ENCODE data around the gene HEBP1. TPM values are rescaled to one million over a fixed set of nuclear protein-coding genes. Genes with fewer than 3 reads are reported as not detected.

Gene HEBP1
- total RNA-seq, 2 donors from 2014 or later, result 39.9 to 57.8 TPM

GRCh38 chr12:13044002-13044905, 44.2 kb upstream of the HEBP1 start, which contains the start of gene FAM234B:
Gene FAM234B, plus strand, starts transcription at chr12:13044381. Its CDS starts 23 bp downstream, at chr12:13044404.
- Histone ChIP-seq H3K4me1 (ENCODE audit: control insufficient read depth in 1 of 2, low read depth in 2 of 2) (peaks cover 0 to 14% of the 10 kb centered on the region in 2 donors), H3K4me3 (peak within 1 kb of the TSS; percentile 99), H3K27me3 (replicated peaks; ENCODE audit: insufficient read depth) (no peaks in the 10 kb centered on the region), H3K36me3 (no peaks in the 10 kb centered on the region), H3K9me3 (no peaks in the 10 kb centered on the region), H3K27ac (peak within 1 kb of the TSS in 1 of 2 donors; percentile 41)
- no peak for TF ChIP-seq CTCF (IDR thresholded peaks at IDR 0.05)
- peak; percentile 73 for ATAC-seq (ENCODE audit: insufficient number of reproducible peaks, low FRiP score, low read depth)
- peak; percentile 35 for DNase-seq (ENCODE audit: low spot score)

DNA sequence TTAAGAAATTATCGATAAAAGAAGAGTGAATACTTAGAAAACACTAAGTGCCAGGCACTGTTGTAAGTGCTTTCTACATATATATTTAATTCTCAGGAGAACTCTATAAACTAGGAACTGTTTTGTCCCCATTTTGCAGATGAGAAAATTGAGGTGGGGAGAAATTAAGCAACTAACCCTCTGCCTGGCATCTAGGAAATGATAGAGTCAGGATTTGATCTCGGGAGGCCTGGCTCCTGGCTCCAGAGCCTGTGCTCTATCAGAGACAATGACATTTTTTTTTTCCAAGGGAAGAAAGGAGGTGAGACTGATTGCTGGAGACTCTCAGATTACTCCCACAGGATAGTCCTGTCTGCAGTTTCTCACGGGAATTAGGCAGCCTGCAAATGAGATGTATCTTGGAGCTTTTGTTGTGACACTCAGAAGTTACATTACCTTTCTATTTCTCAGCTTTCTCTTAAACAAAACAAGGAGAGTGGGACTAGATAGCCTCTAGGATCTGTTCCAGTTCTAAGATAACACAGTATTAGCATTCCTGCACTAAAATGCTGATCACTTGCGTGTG, 42.7 kb upstream of the HEBP1 start:
- ATAC-seq (ENCODE audit: insufficient number of reproducible peaks, low FRiP score, low read depth), result no peak
- no peaks in the 10 kb centered on the region for H3K36me3 ChIP-seq
- peaks cover 0 to 21% of the 10 kb centered on the region in 2 donors for H3K4me1 ChIP-seq (ENCODE audit: control insufficient read depth in 1 of 2, low read depth in 2 of 2)
- no peak for TF ChIP-seq CTCF (IDR thresholded peaks at IDR 0.05)
- no peaks in the 10 kb centered on the region for H3K27me3 ChIP-seq (replicated peaks; ENCODE audit: insufficient read depth)
- H3K9me3 ChIP-seq, result no peaks in the 10 kb centered on the region
- H3K4me3 ChIP-seq, result no peak overlapping the region
- DNase-seq (ENCODE audit: low spot score), result no peak
- no peak overlapping the region for H3K27ac ChIP-seq

DNA sequence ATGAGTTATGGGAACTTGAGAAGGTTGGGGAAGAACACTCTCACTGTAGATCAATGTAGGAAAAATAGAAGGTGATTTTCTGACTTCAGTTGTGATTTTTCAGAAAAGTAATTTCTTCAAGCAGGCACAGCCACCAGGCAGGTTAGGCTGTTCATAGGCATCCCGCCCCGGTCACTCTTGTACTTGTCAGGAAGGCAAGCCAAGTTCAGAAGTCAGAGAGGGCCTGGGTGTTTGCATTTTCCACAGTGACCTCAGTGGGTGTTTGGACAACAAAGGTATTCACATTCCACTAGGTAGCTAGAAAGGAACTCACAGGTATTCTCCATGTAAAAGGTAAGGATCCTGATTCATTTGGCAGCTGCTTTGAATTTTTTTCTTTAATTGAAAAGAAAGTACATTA, 41.2 kb upstream of the HEBP1 start:
- ATAC-seq (ENCODE audit: insufficient number of reproducible peaks, low FRiP score, low read depth) (no peak), DNase-seq (ENCODE audit: low spot score) (no peak)
- TF ChIP-seq CTCF (IDR thresholded peaks at IDR 0.05), result no peak
- Histone ChIP-seq H3K36me3 (no peaks in the 10 kb centered on the region), H3K27ac (no peak overlapping the region), H3K4me1 (ENCODE audit: control insufficient read depth in 1 of 2, low read depth in 2 of 2) (peaks cover 0 to 21% of the 10 kb centered on the region in 2 donors), H3K4me3 (no peak overlapping the region), H3K9me3 (no peaks in the 10 kb centered on the region), H3K27me3 (replicated peaks; ENCODE audit: insufficient read depth) (no peaks in the 10 kb centered on the region)

GRCh38 chr12:13039328-13039956, 39.4 kb upstream of the HEBP1 start:
- Histone ChIP-seq H3K4me1 (ENCODE audit: control insufficient read depth in 1 of 2, low read depth in 2 of 2) (peaks cover 0 to 7% of the 10 kb centered on the region in 2 donors), H3K36me3 (no peaks in the 10 kb centered on the region), H3K27me3 (replicated peaks; ENCODE audit: insufficient read depth) (no peaks in the 10 kb centered on the region), H3K27ac (no peak overlapping the region), H3K9me3 (no peaks in the 10 kb centered on the region), H3K4me3 (no peak overlapping the region)
- no peak for ATAC-seq (ENCODE audit: insufficient number of reproducible peaks, low FRiP score, low read depth)
- TF ChIP-seq CTCF (IDR thresholded peaks at IDR 0.05), result no peak
- no peak for DNase-seq (ENCODE audit: low spot score)
